ENCODE results near the gene ZNF212. TPM values are rescaled to one million over a fixed set of nuclear protein-coding genes. Genes with fewer than 3 reads are reported as not detected.

ZNF212 gene
- total RNA-seq = 1 to 10 TPM; 3.7 to 5.9 (median 4.8) TPM
- polyA plus RNA-seq = 1 to 10 TPM; 3.6 to 5.5 TPM
- long read RNA-seq, donor 1, partial matches to known transcripts = 0 of 2 reads
- long read RNA-seq, donor 1, other reads (novel, unspliced or antisense) = 1 of 2 reads
- long read RNA-seq, donor 2, partial matches to known transcripts = 1 of 4 reads
- long read RNA-seq, donor 2, other reads (novel, unspliced or antisense) = 0 of 4 reads
- long read RNA-seq, donor 3, partial matches to known transcripts = 0 of 5 reads
- long read RNA-seq, donor 3, other reads (novel, unspliced or antisense) = 3 of 5 reads

- intact Hi-C loops (cut with DNase I) = loop anchor here in 3 of 10 donors (1.0 to 5.0 kb wide), 3 partner anchors 42 to 45 kb away; partner anchors contain the start of gene ZNF282 (in 3 of the 3)
- peaks cover 7 to 26% (median 19%) of the 10 kb centered on the region in 9 donors for H3K4me1 ChIP-seq
- H3K36me3 ChIP-seq = no peaks in the 10 kb centered on the region
- TF ChIP-seq CTCF (IDR thresholded peaks at IDR 0.05) = peak; percentile 75 to 93 (median 87)
- 0 to 1% methylated on average over 64 of the region's 64 CpGs for WGBS, 2 donors
- peaks cover 0 to 4% (median 0%) of the 10 kb centered on the region in 7 donors for H3K27me3 ChIP-seq
- H3K9me3 ChIP-seq = peaks cover 0 to 15% (median 4%) of the 10 kb centered on the region in 11 donors
- H3K4me3 ChIP-seq = peak within 1 kb of the TSS; percentile 63 to 100 (median 94)
- ATAC-seq (peak; percentile 99 to 100 (median 100)), DNase-seq (peak; percentile 89 to 90)
- H3K27ac ChIP-seq = peak within 1 kb of the TSS in 9 of 10 donors; percentile 47 to 81 (median 76)
Measured at GRCh38 chr7:149239345-149240143, at the start of gene ZNF212. Gene ZNF212 (plus strand): TSS chr7:149239651. CDS start chr7:149239779, 128 bp downstream.

- DNase-seq = no peak
- H3K4me3 ChIP-seq = no peak overlapping the region
- WGBS, 2 donors = 64 to 67% methylated on average over 5 of the region's 5 CpGs
- no peak for ATAC-seq
- TF ChIP-seq CTCF (IDR thresholded peaks at IDR 0.05) = no peak
- intact Hi-C loops (cut with DNase I) = no loop called here
- H3K36me3 ChIP-seq = no peaks in the 10 kb centered on the region
- no peaks in the 10 kb centered on the region for H3K9me3 ChIP-seq
- H3K4me1 ChIP-seq = peaks cover 0 to 16% (median 12%) of the 10 kb centered on the region in 9 donors
- H3K27me3 ChIP-seq = peaks cover 0 to 3% (median 0%) of the 10 kb centered on the region in 7 donors
- H3K27ac ChIP-seq = no peak overlapping the region
Measured at GRCh38 chr7:149191851-149192250, 47.6 kb upstream of the ZNF212 start.

- WGBS, 2 donors = 85 to 88% methylated on average over 4 of the region's 4 CpGs
- H3K27ac ChIP-seq = peak overlapping the region in 9 of 10 donors; percentile 84 to 96 (median 92)
- H3K4me1 ChIP-seq = peaks cover 0 to 26% (median 24%) of the 10 kb centered on the region in 9 donors
- H3K27me3 ChIP-seq = peaks cover 0 to 3% (median 0%) of the 10 kb centered on the region in 7 donors
- no peaks in the 10 kb centered on the region for H3K9me3 ChIP-seq
- H3K36me3 ChIP-seq = peaks cover 0 to 23% (median 16%) of the 10 kb centered on the region in 9 donors
- no peak for TF ChIP-seq CTCF (IDR thresholded peaks at IDR 0.05)
- ATAC-seq = peak in 1 of 8 donors; percentile 3
- intact Hi-C loops (cut with DNase I) = loop anchor here in 3 of 10 donors (1.0 to 5.0 kb wide), 3 partner anchors 43 to 45 kb away; partner anchors contain the start of gene ZNF212 (in 3 of the 3)
- DNase-seq = no peak
- peak overlapping the region in 9 of 10 donors; percentile 62 to 97 (median 88) for H3K4me3 ChIP-seq
Measured at GRCh38 chr7:149194799-149195179, 44.7 kb upstream of the ZNF212 start.

All from heart right ventricle (tissue), 16 donors.